Stimulated activated CD8-positive, alpha-beta memory T cell treated with anti-CD3 and anti-CD28 coated beads, Interleukin-2, amount 100 ng/mL, for 1 hour (primary cell): ENCODE measurements around the gene HLA-F.

ENCODE experiments used
- DNase-seq, 2 donors: peaks; one replicate each; pipeline ENCODE4 v3.0.0-alpha.2; 2020; ENCODE audit warnings: low read depth in 2 of 2

The HLA-F gene

DNA sequence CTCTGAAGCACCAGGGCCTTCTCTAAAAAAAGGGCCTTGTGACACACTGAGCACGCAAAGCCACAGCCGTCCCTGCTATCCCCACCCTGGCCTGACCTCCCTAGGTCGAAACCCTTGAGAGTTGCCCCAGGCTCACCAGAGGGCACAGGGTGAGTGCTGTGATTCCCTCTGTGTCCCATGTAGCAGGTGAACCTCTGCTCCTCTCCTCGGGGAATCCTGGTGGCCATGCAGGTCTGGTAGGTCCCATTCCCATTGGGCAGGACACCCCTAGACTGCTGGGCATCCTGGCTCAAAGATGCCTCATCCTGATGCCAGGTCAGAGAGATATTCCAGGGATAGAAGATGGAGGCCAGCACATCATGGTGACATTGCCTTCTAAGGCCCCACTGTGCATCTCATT lies 20.9 kb downstream of the HLA-F start:
- no peak for DNase-seq

DNA sequence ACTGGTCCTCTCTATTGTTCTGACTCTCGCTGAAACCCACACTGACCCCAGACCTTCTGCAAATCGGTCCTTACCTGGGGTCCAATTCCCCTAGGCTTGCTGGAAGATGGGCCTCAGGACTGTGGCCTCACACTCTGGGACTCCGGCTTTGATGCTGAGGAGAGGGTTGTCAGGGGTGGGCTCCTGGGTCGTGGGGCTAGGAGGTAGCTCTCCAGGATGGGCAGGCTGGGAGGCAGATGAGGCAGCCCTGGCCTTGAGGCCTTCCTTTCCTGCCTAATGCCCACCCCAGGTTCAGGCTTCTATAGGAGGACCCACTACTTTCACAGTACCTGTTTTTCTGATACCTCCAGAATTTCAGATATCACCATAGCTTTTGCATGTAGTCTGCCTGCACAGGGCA lies 21.4 kb downstream of the HLA-F start:
- DNase-seq, result no peak

DNA sequence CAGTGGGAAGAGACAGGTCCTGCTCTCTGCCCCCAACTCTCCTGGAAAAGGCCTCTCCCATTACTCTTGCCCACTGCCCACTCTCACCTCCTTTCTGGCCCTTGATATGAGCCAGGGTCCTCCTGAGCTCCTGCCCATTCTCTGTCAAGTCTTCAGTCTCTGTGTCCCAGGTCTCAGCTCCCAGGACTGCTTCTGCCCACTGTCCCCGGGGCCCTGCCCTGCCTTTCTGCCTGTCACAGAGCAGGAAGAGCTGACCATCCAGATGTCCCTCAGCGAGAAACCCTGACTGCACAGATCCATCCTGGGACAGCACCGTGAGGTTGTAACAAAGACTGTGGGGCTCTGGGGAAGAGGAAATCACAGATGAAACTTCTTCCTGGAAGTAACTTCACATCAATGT lies 22.2 kb downstream of the HLA-F start:
- no peak for DNase-seq

DNA sequence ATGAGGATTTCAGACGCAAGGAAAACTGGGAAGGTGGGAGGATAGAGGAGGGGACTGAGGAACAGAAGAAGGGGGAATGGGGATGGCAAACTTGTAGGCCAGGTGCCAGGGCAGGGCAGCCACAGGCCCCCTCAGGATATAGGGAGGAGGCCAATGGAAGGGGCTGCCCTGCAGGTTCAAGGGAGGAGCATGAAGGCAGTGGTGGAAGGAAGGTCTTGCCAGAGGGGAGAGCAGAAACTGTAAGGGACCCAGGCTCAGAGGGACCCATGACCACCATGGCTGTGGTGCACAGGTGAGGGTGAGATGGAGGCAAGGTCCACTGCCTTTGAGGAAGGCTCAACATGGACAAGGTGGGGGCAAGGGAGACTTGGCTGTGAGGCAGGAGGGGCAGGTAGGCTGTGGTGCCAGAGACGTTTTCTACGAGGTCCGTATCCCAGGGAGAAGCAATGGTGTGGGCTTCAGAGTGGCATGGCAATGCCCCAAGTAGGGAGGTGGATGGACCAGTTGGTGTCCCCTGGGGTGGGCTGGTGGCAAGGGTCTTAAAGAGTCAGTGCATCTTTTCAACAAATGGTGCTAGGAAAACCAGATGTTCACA lies 22.7 kb downstream of the HLA-F start:
- no peak for DNase-seq

DNA sequence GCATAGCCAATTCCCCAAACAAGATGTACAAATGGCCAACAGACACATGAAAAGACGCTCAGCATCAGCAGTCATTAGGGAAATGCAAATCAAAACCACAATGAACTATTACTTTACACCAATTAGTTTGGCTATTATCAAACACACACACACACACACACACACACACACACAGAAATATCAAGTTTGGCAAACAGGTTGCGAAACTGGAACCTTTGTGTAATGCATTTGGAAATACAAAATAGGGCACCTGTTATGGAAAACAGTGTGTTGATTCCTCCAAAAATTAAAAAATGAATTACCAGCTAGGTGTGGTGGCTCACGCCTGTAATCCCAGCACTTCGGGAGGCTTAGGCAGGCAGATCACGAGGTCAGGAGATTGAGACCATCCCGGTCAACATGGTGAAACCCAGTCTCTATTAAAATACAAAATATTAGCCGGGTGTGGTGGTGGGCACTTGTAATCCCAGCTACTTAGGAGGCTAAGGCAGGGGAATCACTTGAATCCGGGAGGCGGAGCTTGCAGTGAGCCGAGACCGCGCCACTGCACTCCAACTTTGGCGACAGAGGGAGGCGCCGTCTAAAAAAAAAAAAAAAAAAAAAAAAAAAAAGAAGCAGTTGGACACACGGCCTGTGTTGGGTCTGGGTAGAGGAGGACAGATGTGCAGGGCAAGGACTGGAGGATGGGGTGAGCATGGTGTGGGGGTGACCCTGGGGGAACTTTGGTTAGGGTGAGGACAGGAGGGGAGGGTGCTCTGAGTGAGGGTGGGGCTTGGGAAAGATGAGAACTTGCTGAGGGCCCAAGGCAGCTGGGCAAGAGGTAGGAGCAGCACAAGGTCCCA lies 23.8 kb downstream of the HLA-F start:
- DNase-seq, result no peak

DNA sequence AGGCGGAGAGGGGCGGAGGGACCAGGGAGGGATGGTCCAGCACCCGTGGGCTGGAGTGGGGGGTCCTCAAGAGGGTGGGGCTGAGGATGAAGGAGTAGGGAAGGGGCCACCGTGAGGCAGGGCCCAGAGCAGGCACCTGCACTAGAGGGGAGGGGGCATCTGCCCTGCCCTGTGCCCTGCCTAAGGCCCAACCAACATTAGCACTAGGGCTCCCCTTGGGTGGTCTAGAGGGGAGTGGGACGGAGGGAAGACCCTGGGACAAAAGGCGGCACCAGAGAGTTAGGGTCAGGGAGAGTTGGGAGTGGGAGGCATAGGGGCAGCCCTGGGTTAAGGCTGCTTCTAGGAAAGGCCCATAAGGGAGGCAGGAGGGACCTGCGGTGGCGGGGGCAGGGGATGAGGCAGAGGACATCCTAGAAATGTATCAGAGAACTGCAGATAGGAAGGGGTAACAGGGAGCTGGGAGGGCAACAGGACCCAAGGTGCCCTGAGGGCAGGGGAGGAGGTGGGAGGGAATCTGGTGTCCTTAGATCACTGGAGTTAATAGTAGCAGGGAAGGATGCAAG lies 24.5 kb downstream of the HLA-F start:
- no peak for DNase-seq

DNA sequence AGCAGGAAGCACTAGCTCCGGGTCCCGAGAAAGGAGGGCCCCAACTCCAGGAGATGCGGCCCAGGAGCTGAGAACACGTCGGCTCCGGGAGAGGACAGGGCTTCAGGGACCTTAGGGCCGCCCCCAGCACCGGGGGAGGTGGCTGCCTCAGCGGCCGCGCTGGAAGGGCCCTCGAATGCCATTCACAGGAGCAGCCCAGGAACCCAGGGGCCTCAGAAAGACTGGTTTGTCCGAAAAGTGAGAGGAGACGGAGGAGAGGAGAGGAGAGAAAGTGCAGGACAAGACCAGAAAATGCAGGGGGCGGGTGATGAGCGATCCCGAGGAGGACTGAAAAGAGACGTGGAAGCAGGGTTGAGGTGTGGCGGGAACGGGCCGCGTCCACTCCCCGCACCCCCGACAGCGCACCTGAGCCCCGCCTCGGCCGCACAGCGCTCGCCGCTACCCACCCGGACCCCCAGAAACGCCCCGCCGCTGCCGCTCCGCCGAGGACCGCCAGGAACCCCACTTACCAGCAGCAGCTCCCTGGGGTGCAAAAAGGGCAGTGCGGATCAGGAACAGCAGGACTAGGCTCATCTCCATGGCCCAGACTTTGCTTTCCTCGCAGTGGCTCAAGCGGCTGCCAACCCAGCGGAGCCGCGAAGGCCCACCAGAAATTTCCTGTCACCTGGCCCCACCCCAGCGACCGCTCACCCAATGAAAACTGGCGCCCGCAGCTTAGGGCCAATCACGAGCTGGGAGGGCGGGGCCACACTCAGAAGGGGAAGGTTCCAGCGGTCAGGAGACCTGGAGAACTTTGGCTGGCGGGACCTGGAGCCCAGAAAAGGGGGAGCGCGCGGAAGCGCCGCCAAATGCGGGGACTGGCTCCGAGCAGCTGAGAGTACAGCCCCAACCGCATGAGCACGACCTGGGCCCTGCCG lies 25.4 kb downstream of the HLA-F start:
- DNase-seq, result peak; percentile 70 to 75

DNA sequence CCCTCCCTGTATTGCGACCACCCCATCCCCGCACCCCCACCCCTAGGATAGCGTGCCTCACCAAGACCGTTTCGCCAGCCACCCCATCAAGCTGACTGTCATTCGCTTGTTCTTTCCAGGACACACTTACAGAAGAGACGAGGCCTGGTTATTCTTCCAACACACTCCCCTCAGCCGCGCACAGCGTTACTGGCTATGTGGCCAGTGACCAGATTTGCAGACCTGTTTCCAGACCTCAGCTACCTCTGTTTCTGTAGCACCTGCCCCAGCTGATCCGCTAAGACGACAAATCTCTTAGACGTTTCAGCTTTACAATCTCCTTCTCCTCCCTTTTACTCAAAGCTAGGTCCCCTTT lies 26.1 kb downstream of the HLA-F start:
- DNase-seq, result no peak

DNA sequence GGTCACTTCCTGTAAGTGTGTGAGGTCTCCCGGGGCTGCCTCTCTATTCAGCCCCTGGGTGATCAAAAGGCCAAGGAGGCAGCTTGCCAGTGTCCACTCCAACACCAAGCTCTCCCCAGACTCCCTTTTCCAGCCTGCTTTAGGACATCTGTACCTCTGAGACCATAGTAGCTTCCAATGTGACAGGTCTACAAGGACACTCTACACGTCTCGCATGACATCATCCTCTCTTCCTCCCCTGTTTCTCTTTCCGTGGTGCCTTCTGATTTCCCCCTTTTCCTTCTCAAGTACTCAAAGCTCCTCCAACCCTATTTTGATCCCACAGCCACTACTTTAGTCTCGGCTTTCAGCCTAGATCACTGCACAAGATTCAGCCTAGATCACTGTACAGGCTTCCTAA lies 26.4 kb downstream of the HLA-F start:
- DNase-seq, result no peak

DNA sequence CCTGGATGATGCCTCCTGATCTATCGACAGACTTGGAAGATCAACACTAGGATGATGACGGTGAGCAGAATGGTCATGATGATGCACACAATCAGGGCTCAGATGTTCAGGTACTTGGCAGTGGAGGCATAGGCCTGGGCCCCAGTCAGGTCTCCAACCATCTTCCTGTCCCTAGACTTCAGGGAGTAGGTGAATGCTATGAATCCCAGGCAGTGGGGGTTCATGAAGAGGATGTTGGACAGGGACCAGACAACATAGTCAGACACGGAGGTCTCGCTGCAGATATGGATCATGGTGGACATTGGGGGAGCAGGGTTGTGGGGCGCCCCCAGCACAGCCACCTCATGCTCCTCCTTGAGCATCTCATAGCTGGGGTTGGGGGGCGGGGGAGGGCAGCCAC lies 27.5 kb downstream of the HLA-F start:
- no peak for DNase-seq

DNA sequence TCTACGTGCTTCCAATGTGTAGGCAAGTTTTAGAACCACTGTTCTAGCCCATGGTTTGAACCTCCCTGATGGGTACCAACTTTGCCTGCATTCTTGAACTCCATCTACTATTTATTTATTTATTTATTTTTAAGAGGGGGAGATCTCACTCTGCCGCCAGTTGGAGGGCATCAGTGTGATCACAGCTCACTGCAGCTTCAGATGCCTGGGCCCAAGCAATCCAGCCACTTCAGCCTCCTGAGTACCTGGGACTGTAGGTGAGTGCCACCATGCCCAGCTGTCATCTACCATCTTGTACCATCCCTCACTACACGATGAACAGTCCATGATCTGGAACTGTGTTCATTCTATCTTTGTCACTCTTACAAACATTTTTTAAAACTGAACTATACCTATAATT lies 28.2 kb downstream of the HLA-F start:
- no peak for DNase-seq

DNA sequence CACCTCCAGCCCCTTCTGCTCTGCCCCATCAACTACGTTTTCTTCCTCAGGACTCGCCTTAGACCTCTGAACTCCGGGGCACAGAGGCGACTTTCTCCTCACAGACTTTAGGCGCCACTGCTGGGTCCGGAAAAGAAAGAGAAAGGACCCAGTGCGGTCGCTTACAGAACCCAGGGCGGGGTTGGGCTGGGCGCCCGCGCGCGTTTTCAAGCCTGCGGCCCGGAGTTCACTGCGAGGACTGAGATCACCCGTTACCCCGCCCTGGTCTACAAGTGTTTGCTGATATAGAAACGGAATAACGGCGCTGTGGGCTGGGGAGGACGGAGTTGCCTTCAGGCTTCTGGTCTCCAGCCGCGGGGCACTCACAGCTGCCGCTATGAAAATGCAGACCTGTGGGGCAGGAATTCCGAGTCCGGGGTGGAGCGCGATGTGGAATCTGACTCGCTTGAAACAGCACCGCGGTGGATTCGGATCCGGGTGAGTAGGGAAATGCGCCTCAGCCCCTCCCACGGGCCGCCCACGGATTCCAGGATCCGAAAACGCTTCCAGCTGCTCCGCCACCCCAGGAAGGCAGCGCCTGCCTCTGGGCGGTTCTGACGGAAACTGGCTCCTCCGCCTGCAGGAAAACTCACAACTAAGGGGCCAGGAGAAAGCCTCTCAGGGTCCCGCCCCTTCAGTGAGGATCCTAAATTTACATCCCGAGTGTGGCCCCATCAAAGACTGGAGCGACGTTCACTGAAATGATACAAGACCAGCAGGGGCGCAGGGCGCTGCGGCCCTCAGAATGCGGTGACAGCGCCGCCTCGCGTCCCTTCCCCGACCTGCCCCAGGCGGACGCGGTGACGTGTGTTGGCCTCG lies 29.4 kb downstream of the HLA-F start:
- DNase-seq, result peak; percentile 74 to 76

DNA sequence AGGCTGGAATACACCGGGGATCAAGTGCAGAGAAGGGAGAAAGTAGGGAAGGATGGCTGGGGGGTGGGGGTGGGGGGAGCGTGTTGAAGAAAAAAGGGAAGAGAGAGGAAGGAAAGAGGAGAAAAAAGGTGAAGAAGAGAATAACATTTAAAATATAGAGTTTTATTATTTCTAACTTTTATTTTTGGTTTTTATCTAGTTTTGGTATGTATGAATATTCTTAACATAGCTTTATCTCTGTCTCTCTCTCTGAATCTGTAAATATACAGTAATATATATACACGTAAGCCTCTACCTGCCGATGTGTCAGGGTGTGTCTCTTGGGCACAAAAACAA lies 30.0 kb downstream of the HLA-F start:
- no peak for DNase-seq

DNA sequence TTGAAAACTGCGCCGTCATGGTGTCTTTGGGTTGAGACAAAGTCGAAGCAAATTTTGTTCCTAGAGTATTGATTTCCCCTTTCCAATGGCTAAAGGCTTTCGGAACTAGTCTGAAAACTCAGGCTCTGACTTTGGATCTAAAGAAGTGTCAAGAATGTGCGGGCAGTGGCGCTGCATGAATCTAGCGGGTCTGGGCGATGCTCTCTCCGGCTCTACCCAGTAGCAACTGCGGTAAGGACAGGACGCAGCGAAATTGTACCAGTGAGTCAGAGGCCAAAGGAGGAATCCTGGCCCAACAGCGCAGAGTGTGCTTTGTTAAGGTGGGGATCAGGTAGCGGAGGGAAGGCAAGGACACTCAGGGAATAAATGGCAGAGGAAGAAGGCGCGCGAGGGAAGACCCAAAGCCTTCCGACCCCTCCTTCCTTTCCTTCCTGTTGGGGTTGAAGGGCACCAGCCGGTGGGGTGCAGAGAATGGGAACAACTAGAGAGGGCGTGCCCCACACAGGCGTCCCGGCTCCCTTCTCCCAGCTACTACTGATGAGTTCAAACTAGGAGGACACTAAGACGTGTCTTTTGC lies 32.1 kb downstream of the HLA-F start:
- no peak for DNase-seq

DNA sequence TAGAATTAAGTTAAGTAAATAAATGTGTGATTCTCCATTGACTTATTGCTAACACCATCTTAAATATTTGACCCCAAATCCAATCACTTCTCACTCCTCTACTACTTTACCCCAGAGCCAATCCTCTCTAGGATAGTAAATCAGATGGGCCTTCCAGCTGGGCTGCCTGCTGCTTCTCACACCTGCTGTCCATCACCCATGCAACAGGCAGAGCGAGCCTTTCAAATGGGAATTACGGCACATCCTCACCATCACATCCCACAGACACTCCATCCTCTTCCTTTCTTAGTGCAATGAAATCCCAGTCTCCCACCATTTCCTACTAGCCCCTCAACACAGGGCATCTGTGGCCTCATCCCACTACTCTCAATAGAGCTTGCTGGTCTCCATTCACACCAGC lies 34.0 kb downstream of the HLA-F start:
- no peak for DNase-seq

DNA sequence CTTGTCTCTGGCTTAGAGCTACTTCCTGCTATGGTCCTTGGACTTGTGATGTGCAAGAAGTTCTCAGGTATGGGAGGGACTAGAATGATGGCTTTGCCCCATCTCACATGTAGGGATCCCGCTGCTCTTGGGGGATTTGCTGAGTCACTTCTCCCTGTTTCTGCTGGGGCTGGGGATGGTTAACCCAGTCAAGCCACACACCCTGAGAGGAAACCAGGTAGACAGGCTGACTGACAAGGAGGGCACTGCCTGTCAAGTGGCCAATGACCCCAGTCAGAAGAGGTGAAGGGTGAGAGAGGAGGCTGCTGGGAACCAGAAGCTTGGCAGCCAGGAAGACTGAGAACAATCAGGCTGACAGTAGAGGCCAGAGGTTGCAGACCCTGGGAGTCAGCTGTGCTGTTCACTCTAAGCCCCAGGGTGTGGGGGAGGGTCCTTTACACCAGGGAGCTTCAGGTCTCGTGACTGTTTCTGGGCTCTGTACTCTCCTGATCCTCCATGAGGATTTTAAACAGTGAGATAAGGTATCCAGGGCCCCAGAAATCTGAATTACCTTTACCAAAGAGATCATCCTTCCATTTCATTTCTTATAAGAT lies 34.6 kb downstream of the HLA-F start:
- no peak for DNase-seq

DNA sequence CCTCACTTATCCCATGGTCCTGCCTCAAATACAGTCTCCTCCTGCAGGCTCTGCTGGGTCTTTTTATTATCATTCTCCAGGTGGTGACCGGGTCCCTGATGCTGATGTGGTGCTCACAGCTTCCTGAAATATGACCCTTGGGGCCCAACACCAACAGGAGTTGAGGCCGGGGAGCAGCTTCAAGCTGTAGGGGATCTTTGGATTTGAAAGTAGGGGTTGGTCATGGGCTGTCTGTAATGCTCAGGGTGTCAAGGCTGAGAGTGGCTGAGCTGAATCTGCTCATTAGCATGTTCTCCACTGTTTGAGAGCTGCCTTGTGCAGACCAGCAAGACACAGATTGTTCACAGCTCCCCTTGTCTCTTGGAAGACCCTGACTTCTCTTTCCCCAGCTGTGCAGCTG lies 35.5 kb downstream of the HLA-F start:
- no peak for DNase-seq

DNA sequence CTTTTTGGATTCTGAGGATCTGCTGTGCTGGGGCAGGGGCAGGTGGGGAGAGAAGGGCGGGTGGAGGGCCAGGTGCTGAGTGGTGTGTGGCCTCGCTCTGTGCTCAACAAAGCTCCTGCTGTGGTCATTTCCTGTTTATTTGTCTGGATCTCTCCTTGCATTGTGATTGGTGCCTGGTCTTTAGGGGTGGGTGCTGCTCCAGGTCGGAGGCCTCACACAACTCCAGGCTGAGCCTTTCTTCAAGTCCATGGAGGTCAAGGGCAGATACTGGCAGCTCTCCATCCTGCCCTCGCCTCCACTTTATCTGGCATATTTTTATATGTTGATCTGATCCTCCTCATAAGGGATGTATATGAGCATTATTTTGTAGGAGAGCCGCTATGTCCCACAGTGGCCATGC lies 36.2 kb downstream of the HLA-F start:
- no peak for DNase-seq

DNA sequence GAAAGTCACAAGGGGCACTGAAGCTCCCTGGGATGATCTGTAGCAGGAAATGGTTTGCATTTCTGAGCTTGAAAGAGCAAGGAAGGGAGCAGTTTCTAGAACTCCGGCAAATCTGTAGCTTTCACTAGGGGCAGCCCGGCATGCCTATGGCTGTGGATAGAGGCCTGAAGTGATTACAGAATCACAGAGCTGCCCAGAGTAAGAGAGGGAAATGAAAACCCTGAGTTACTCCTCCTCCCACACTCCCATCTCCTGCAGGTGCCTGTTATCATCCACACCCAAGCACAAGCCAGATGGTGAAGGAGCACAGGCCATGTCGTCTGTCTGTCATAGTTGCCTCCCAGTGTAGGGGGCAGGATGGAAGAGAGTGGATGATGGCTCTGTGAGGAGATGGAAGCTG lies 37.1 kb downstream of the HLA-F start:
- DNase-seq, result no peak

DNA sequence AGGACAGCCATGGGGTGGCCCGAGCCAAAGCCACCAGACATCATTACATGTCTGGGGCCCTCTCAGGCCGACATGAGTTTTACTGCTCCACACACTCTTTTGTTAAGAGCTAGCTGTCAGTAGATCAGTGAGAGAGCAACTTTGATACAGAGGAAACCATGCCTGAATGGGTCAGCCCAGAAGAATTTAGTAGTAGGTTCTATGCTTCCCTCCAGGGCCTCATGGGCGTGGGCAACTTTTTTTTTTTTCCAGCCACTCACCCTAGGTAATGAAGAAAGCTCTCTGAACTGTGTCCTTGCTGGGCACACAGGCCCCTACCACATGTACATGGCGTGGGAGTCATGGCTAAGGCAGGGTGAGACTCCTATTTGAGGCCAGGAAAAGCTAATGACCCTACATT lies 38.8 kb downstream of the HLA-F start:
- DNase-seq, result no peak

DNA sequence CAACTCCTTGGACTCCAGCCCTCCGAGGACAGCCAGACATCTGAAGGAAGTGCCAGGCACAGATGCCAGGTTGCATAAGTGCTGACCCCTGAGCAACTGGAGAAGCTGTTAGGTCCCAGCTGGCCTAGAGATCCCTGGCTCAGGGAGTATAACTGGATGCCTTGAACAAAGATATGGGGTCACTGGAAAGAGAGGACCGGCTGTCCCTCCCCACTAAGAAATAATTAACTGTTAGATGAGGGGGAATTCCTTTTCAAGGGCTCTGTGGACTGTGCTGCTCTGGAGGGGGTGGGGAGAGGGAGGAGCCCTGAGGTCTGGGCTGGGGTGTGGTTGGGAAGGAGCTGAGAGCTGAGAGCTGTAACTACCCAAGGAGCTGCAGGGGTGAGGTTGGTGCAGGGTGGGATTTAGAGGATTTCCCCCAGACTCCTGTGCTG lies 39.6 kb downstream of the HLA-F start:
- DNase-seq, result no peak
